Stimulated activated CD4-positive, alpha-beta T cell treated with anti-CD3 and anti-CD28 coated beads, Interleukin-15, amount 100 ng/mL, for 1 hour (primary cell): ENCODE measurements around the gene ITGA3.

ENCODE experiments used
- DNase-seq, 2 donors: peaks; one replicate each; pipeline ENCODE4 v3.0.0-alpha.2; 2020; ENCODE audit warnings: low read depth in 1 of 2, low spot score in 1 of 2

Gene ITGA3

DNA sequence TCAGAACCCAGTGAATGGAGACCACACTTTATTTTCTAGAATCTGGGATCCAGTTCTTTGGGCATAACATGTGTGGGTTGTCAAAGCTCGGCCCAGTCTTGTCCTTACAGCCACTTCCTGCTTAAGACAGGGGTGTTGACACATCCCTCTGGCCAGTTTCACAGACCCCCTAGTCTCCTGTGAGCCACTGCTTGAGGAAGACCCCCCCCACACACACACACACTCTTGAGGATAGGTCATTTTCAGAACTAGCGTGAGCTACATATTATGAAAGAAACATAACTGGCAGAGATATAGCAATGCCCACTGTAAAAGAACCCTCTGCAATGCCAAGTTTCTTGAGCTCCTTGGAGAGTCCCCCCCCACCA lies 36.0 kb downstream of the ITGA3 start:
- DNase-seq: no peak

DNA sequence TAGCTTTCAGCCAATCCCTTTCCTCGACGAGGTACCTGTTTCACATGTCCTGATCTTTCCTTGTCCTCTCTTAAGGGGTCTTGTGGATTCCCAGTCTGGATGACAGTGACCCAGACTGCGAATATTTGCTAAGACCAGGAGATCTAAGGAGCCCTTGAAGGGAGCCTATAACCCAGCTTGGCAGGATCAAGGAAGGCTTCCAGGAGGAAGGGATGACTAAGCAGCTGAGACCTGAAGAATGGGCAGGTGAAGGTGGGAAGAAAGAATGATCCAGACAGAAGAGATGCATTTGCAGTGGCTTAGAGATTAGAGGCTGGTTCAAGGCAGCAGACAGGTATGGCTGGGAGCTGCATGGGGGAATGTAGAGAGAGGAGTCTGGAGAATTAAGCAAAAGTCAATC lies 37.3 kb downstream of the ITGA3 start:
- no peak for DNase-seq

DNA sequence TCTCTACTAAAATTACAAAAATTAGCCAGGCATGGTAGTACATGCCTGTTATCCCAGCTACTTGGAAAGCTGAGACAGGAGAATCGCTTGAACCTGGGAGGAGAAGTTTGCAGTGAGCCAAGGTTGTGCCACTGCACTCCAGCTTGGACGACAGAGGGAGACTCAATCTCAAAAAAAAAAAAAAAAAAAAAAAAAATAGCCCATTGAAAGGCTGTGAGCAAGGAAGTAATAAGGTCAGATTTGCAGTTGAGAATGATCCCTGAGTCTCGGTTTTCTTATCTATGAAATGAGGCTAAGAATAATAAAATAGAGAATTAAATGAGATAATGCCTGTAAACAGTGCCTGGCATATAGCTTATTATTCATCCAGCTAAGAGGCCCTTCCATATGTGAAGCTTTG lies 37.9 kb downstream of the ITGA3 start:
- DNase-seq: no peak

DNA sequence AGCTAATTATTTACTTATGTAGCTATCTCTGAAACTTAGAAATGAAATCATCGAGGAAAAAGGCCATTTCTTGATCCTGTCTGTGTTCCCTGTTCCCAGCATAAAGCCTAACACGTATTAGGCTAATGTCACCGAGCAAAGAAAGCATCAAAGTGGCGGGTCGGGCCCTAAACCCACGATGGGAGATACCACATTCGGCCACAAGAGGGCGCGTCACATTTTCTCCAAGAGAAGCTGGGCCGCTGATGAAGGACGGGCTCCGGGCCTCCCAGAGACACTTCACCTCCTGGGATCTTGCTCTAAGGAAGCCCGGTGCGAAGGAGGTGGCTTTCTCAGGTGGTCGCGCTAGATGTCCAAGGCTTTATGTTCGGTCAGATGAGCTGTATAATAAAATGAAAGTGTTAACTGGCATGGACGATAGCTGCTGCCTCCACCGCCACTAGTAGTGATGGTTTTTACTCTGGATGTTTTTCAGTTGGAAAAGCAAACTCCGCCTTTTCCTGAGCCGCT lies 38.4 kb downstream of the ITGA3 start:
- peak; percentile 81 to 88 for DNase-seq

DNA sequence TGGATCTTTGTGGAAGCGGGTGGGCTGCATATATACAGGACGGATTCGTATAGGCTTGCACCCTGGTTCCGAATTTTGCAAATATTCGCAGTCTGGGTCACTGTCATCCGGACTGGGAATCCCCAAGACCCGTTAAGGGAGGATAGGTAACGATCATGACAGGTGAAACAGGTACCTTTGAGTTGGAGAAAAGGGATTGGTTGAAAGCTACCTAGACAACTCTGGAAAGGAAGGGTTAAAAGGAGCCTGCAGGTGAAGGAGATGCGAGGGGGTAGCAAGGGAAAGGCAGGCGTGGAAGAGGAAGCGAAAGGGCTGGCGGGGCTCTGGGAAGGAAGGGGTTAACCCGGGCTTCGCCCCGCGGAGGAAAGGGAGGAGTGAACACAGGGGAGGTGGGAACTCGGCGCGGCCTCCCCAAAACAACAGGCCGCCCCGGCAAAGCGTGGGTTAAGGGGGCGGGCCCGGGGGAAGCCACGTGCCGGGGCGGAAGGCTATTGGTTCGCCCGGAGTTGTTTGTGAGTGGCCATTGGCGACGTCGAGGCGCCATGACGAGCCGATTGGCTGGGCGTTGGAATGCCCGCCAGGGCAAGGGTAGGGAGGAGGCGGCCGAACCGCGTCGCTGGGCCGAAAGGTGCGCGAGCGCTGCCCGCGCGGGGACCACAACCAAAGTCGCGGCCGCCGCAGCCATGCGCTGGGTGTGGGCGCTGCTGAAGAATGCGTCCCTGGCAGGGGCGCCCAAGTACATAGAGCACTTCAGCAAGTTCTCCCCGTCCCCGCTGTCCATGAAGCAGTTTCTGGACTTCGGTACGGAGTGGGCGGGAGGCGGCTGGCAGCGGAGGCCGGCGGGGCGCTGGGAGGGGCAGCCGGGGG lies 39.1 kb downstream of the ITGA3 start, which contains the start of gene PDK2:
Gene PDK2, plus strand, starts transcription at position 599 of the 867 bp plus-strand sequence. Its CDS starts 85 bp downstream, at position 684.
- peak; percentile 94 for DNase-seq

DNA sequence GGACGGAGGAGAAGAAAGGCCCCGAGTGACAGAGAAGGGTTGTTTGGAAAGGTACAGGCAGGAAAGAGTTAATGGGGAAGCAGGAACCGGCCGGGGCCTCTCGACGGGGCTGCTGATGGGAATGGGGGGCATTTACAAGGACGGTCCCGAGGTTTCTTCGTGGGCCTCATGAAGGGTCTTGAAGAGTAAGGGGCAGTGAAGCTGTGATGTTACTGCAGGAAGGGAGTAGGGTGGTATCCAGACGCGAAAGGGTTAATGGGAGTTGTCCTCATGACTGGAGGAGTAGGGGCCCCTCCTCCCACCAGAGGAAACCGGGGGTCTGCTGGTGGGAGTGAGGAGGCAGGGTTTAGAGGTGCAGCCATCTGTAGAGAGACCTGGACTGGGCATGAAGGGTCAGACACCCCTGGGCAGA lies 39.7 kb downstream of the ITGA3 start:
- DNase-seq: no peak

DNA sequence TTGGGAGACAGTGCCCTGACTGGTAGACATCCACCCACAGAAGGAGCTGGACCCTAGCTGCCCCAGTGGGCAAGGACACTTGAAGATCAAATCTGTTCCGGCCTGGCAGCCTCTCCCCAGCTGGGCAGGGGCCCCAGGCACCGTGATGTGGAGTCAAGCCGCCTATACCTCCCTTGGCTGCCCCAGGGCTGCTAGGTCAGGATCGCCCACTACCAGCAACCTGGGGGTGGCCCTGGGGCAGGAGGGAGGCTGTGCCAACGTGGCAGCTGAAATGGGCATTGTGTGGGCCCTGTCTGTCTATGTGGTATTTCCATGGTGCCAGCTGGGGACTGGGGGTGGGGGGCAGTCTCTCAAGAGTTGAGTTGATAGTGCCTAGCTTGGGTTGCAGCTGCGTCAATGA lies 40.2 kb downstream of the ITGA3 start:
- DNase-seq: no peak

DNA sequence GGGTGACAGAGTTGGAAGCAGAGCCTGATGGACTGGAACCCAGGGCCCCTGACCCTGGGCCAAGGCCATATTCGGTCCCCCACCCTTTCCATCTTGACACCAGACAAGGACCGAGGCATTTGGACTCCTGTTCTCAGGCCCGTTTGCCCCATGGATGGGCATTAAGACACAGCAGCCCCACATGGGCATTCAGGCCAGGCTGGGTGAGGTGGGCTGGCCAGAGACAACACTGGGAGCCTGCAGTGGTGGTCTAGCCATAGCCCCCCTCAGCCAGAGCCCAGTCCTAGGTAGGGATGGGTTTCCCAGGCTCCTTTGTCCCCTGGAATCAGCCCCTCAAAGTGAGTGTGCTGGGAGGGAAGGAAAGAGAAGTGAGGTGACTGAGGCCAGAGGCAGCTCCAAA lies 40.8 kb downstream of the ITGA3 start:
- no peak for DNase-seq

DNA sequence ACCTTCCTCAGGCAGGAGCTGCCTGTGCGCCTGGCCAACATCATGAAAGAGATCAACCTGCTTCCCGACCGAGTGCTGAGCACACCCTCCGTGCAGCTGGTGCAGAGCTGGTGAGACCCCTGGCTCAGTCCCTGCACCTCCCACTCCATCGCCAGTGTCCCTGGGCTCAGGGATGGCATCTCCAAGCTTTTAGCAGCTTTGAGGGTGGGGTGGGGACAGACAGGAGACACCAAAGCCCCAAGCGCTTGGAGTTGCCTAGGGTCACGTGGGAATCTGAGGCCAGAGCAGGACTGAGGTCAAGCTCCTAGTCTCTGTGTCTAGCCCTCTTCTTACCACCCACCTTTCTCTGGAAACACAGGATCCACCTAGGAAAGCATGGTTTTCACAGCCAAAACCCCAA lies 41.5 kb downstream of the ITGA3 start:
- no peak for DNase-seq

DNA sequence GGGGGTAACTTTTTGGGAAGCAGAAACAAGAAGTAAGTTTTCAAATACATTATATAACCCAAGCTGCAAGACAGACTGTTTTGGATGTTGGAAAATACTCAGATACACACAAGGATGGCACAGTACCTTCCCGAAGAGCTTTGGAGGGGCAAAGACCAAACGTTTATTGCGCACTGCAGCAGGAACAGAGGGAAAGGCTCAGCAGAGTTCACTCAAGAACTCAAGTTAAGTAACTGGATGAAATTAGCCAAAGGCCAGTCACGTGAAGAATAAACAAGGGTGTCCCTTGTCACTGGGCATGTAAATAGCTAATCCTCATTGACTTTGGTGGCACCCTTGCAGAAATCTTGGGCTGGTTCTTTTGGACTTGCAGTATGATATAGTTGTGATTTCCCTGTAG lies 42.0 kb downstream of the ITGA3 start:
- no peak for DNase-seq

DNA sequence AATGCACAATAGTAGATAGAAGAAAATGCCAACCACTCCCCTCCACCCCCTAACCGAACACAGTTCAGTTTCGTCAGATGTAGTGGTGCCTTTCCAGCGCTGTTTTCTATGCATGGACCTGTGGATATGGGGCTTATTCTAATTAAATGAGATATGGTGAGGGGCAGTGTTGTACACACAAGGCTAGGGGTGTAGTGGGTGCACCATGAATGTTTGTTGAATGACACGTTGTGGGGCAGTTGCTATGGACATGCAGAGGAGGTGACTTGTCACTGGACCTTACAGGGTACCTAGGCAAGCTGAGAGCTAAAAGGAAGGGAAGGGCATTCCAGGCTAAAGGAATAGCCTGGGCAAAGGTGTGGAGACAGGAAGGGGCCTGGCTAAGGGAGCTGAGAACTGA lies 42.7 kb downstream of the ITGA3 start:
- no peak for DNase-seq

DNA sequence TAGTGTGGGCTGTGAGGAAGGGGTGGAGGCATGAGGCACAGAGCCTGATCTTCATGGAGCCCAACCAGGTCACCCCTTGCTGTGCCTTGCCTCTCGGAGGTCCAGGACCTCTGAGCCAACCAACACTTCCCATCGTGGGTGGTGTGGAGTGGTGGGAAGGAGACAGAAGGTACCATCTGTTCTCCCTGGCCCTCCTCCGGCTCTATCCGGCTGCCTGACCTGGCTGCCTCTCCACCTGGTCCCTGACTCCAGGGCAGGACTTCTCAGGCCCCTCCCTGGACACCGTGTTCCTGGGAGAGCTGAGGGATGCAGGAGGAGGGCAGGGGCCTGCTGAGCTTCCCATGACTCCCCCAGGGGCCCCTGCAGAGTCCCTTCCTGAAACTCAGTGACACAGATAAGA lies 43.1 kb downstream of the ITGA3 start:
- DNase-seq: no peak

DNA sequence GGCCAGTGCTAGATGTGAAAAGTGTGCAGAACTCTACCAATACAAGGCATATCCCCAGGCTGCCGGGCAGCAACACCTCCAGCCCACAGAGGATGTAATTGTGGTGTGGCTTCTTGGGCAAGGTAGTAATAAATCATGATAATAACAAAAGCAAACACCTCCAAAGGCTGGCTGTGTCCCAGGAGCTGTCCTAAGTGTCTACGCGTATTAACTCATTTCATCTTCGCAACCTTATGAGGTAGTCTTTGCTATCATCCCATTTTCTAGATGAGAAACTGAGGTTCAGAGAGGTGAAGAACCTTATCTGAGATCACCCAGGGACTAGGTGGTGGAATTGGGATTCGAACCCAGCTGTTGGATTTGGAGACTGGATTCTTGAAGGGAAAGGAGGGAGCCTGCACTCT lies 44.6 kb downstream of the ITGA3 start:
- no peak for DNase-seq

DNA sequence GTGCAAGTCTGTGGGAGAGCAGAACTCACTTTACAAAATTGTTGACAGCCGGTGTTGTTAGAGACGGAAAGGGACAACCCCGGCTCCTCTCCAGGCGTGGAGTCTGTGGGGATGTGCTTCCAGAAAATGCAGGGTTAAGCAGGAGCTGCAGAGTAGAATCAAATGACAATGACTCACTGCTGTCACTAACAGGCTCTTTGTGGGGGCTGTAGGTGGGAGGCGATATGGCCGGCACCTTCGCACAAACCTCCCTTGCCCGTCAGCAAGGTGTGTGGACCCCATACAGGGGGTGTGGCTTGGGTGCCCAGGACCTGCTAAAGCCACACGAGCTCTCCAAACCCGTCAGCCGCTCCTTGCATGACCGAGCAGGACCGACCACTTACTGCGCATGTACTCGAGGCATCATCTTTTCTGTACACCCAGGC lies 45.0 kb downstream of the ITGA3 start:
- no peak for DNase-seq

DNA sequence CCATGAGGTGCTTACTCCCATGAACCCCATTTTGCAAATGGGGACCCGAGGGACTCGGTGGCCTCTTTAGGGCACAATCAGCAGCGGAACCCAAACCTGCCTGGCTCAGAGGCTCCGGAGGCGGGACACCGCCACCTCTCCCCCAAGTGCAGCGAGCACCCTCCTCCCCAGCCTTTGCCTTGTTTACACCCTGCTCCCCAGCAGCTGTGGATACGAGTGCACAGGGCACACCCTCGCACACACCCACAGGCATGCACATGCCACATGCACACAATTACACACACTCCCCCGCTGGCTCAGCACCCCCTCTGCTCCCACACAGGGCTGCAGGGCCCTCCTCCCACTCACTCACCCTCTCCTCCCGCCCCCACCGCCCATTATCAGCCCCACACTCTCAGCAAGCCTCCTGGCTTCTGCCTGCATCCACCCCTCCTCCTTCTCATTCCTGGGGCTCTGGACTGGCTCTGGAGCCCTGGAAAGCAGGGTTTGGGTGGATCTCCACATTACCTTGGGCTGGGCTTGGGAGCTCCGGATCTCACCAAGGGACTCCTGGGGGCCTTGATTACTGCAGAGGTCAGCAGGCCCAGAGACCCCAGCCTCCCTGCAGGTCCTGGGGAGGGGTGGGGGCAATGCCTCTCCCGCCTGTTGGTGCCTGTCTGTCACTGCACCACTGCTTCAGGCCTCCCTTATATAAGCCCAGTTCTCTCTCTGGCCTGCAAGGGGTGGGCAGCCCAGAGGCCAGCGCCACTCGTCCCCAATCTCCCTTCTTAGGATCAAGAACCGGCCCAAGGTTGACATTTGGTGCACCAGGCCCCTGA lies 45.6 kb downstream of the ITGA3 start:
- no peak for DNase-seq

DNA sequence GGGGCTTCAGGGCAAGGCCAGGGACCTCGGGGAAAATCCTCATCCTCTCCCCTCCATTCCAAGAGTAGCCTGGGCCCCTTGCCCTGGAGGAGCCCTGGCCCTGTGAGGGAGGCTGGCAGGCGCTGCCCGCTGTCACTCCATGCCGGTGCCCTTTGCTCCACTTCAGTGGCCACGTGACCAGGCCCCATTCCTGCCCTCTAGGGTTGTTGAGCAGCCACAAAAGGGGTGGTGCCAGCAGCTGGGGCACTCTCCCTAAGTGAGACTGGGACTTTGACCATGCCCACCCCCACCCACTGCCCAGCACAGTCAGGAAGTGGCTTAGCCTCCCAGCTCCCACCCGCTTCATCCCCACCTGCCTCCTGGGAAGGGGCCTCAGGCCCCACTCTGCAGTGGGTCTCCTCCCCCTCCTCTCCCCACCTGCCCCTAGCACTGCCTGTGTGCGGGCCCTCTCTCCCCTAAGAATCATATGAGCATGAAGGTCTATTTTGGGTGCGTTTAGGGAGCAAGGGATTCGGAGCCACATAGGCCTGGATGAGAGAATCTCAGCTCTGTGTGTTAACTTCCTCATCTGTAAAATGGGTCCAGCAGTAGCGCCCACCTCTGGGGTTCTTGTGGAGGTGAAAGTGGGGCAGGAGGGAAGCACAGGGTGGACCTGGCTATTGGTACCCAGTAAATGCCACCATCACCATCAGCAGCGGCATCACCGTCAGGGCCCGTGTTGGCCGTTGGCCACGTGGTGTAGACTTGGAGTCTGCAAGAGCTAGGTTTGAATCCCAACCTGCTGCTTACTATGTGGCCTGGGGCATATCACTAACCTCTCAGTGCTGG lies 46.5 kb downstream of the ITGA3 start:
- no peak for DNase-seq

DNA sequence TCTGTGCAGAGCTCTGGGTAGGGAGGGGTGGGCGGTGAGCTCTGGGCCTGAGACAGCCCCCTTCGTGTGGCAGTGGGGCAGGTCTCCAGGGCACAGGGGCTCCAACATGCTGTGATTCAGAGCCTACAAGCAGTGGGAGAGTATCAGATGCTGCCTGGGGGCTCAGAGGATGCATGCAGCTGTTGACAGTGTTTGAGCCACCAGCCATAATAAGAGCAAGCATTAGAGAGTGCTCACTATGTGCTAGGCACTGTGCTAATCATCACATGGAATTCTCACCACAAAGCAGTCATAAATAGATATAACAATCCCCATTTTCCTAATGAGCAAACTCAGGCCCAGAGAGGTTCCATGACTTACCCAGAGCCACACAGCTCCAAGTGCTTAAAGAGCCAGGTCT lies 47.3 kb downstream of the ITGA3 start:
- no peak for DNase-seq

DNA sequence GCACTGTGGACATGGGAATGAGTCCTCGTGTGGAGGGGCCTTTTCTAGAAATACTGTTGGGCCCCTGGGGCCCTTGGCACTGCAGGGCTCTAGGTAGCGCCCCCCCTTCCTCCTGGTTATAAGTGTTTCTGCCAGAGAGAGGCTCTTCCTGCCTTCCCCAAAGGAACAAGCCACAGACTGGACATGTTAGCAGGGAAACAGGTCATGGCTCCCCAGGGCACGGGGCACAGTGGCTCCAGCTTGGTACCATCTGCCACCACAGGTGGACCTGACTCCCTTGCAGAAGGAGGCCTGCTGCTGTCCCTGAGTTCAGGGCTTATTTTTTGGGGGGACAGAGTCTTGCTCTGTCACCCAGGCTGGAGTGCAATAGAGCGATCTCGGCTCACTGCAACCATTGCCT lies 48.0 kb downstream of the ITGA3 start:
- no peak for DNase-seq

DNA sequence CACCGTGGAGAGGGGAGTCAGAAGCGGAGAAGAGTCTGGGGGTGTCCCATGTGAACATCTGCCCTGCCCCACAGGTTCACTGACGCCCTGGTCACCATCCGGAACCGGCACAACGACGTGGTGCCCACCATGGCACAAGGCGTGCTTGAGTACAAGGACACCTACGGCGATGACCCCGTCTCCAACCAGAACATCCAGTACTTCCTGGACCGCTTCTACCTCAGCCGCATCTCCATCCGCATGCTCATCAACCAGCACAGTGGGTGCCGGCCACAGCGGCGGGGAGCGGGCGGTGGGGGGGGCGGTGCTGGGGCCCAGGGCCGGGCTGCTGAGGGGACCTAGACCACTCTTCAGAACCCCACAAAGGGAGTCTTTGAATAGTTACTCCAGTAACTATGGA lies 49.9 kb downstream of the ITGA3 start:
- no peak for DNase-seq

DNA sequence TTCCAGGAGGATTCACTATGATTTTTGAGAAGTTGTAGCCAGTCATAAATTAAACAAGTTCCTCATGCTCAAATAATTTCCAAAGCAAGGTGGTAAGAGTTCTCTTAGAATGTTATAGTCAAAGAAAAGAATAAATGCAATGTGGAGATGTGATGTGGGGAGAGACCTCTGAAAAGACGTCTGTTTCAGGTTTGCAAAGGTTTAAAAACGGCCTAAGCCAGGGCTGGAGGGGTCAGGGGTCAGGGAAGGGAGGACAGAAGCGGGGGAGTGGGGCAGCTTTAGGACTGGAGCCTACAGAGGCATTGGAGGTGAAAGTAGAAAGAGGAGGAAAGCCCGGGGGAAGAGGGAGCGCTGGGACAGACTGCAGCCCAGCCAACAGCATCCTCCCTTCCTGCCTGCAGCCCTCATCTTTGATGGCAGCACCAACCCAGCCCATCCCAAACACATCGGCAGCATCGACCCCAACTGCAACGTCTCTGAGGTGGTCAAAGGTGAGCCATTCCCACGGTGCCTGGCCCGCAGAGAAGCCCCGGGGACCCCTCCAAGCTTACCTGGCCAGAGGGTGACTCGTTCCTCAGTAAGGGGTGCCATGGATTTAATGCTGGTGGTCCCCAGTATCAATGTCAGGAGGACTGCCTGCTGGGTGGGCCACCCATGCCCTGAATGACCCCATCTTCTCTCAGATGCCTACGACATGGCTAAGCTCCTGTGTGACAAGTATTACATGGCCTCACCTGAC lies 50.7 kb downstream of the ITGA3 start:
- no peak for DNase-seq
